Calu3 (cell line): Measurements from ENCODE around the gene NECAB2. TPM values are rescaled to one million over a fixed set of nuclear protein-coding genes. Genes with fewer than 3 reads are reported as not detected.
A peak's percentile ranks its signal among the peaks of the same experiment; 100 is the strongest.

Experiments used
- BruUV-seq: library from RNA; stranded (reverse); fragments of 400-500 nt; replicated peaks from 2 replicates; lab custom pipeline; 2021; lab: Mats Ljungman, UMichigan
- CTCF ChIA-PET: fragments of 300-600 bp; sonication (Branson Sonifier 250); formaldehyde crosslinking; loops from one replicate; lab custom pipeline; 2022; ENCODE audit warnings: antibody characterized with exemption; lab: Charles Lee
- DNase-seq: peaks from one replicate; pipeline ENCODE4 v3.0.0; 2022
- H3K27ac Mint-ChIP-seq: one replicate; pipeline ENCODE4 v1.8.0; 2022; ENCODE audit warnings: mixed read lengths; ENCODE audit not compliant: unreplicated experiment
- H3K27me3 Mint-ChIP-seq: one replicate; pipeline ENCODE4 v1.8.0; 2022; ENCODE audit warnings: mixed read lengths; ENCODE audit not compliant: unreplicated experiment
- H3K36me3 Mint-ChIP-seq: one replicate; pipeline ENCODE4 v1.8.0; 2022; ENCODE audit warnings: mild to moderate bottlenecking, moderate library complexity, mixed read lengths; ENCODE audit not compliant: insufficient read depth, unreplicated experiment
- H3K4me1 Mint-ChIP-seq: one replicate; pipeline ENCODE4 v1.8.0; 2022; ENCODE audit warnings: mild to moderate bottlenecking, low read depth, mixed read lengths; ENCODE audit not compliant: unreplicated experiment
- H3K4me3 Mint-ChIP-seq: one replicate; pipeline ENCODE4 v1.8.0; 2022; ENCODE audit warnings: mild to moderate bottlenecking, low read depth, moderate library complexity, mixed read lengths; ENCODE audit not compliant: unreplicated experiment
- H3K9me3 Mint-ChIP-seq: one replicate; pipeline ENCODE4 v1.8.0; 2022; ENCODE audit warnings: low read depth, mixed read lengths; ENCODE audit not compliant: unreplicated experiment
- intact Hi-C: fragments of 100-400 bp; cut with micrococcal nuclease; formaldehyde crosslinking; loops from one replicate; pipeline ENCODE4 v1.10.0; 2022; ENCODE audit not compliant: unreplicated experiment
- total RNA-seq: library from RNA; stranded (reverse); gene quantifications from 2 replicates; pipeline ENCODE4 v1.2.3, GENCODE V29; 2022
- TF ChIP-seq, protein P1 (sequence below): fragments of 200-600 bp; IDR thresholded peaks from one replicate; pipeline ENCODE4 v1.8.0; 2022; ENCODE audit warnings: antibody characterized with exemption; ENCODE audit not compliant: unreplicated experiment

Gene NECAB2
- total RNA-seq, 1 experiment from 2014 or later, result 0.28 TPM

DNA sequence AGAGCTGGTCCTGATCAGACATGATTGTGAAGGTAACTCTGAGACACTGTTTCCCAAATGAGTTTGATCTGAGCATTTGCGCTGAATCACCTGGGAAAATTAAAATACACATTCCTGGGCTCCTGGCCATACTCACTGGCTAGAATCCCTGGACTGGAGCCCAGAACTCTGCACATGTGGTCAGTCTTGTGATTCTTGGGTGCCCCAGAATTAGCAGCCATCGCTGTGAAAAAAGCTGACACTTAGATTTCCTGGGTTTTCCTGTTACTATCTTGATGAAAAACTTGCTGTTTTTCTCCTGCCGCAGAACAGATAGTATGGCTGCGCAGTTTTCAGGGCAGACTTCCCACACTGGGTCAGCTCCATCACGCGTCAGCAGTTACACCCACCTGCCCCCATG is 24.6 kb downstream of the NECAB2 start:
- H3K36me3 Mint-ChIP-seq, result peaks cover 11% of the 10 kb centered on the region
- no peak for DNase-seq
- intact Hi-C loops, result no loop called here
- CTCF ChIA-PET, result no interaction called here
- peaks cover 2% of the 10 kb centered on the region for H3K9me3 Mint-ChIP-seq
- no TSS peak for BruUV-seq
- H3K27me3 Mint-ChIP-seq, result peaks cover 34% of the 10 kb centered on the region
- TF ChIP-seq, protein P1, sequence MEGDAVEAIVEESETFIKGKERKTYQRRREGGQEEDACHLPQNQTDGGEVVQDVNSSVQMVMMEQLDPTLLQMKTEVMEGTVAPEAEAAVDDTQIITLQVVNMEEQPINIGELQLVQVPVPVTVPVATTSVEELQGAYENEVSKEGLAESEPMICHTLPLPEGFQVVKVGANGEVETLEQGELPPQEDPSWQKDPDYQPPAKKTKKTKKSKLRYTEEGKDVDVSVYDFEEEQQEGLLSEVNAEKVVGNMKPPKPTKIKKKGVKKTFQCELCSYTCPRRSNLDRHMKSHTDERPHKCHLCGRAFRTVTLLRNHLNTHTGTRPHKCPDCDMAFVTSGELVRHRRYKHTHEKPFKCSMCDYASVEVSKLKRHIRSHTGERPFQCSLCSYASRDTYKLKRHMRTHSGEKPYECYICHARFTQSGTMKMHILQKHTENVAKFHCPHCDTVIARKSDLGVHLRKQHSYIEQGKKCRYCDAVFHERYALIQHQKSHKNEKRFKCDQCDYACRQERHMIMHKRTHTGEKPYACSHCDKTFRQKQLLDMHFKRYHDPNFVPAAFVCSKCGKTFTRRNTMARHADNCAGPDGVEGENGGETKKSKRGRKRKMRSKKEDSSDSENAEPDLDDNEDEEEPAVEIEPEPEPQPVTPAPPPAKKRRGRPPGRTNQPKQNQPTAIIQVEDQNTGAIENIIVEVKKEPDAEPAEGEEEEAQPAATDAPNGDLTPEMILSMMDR, result no peak
- no peak overlapping the region for H3K4me3 Mint-ChIP-seq
- no peak overlapping the region for H3K27ac Mint-ChIP-seq
- peaks cover 40% of the 10 kb centered on the region for H3K4me1 Mint-ChIP-seq

DNA sequence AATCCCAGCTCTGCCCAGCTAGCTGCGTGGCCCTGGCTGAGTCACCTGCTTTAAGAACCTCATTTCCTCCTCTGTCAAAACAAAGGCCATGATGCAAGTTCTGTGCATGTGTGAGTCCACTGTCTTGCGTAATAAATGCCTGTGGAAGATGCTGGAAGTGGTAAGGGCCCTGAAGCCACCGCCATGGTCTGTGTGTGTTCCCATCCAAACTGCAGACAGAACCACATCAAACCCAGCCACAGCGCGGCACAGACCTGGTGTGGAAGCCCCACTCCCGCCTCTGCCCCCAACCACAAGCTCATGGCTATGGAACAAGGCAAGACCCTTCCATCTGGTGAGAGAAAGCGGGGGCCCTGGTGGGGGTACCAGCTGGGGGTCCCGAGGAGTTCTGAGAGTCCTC is 26.0 kb downstream of the NECAB2 start:
- peak overlapping the region; percentile 2 for H3K27ac Mint-ChIP-seq
- H3K36me3 Mint-ChIP-seq, result peaks cover 11% of the 10 kb centered on the region
- H3K4me3 Mint-ChIP-seq, result no peak overlapping the region
- DNase-seq, result peak; percentile 58
- no TSS peak for BruUV-seq
- H3K4me1 Mint-ChIP-seq, result peaks cover 30% of the 10 kb centered on the region
- CTCF ChIA-PET, result interaction anchor here (1.2 to 1.6 kb wide), 3 partner anchors 15 to 223 kb away, joined by 3 to 7 read pairs (median 3); no protein-coding TSS in a partner anchor
- TF ChIP-seq, protein P1, result no peak
- intact Hi-C loops, result no loop called here
- peaks cover 19% of the 10 kb centered on the region for H3K27me3 Mint-ChIP-seq
- H3K9me3 Mint-ChIP-seq, result peaks cover 2% of the 10 kb centered on the region

DNA sequence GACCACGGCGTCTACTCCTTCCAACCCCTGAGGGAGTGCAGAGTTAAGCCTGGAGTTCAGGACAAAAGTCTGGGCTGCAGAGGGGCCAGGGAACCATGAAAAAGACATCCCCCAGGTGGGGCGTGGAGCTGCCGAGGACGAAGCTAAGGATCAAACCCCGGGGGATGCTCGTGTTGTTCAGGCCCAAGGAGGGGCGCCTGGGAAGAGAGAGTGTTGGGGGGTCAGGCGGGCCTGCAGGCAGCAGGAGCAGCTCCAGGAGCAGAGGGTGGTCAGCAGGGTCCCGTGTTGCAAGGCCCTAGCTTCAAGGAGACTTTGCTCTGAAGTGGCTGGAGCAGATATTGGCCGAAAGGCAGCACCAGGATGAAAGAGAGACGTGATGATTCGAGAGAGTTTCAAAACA is 26.7 kb downstream of the NECAB2 start:
- H3K9me3 Mint-ChIP-seq, result peaks cover 2% of the 10 kb centered on the region
- H3K27ac Mint-ChIP-seq, result peak overlapping the region; percentile 2
- intact Hi-C loops, result no loop called here
- no TSS peak for BruUV-seq
- TF ChIP-seq, protein P1, result no peak
- CTCF ChIA-PET, result interaction anchor here (1.2 to 1.6 kb wide), 2 partner anchors 19 to 222 kb away, joined by 3 to 7 read pairs; no protein-coding TSS in a partner anchor
- peaks cover 23% of the 10 kb centered on the region for H3K4me1 Mint-ChIP-seq
- H3K36me3 Mint-ChIP-seq, result peaks cover 11% of the 10 kb centered on the region
- peaks cover 13% of the 10 kb centered on the region for H3K27me3 Mint-ChIP-seq
- no peak overlapping the region for H3K4me3 Mint-ChIP-seq
- DNase-seq, result no peak

DNA sequence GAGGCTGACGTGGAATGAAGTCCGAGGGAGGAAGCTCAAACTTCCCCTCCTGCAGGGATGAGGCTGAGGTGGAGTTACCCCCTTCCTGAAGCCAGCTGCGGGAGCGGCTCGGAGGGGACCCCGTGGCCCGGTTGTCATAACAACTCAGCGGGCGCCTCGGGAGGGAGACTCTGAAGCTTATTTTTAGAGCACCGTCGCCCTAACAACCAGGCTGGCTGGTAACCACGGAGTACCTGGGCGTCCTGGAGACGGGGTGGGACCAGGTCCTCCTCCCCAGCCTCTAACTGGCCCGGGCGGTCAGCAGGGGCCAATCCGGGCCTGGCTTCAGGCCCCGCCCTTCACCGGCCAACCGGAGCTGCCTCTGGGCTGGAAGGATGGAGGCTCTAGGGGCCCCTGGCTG is 27.7 kb downstream of the NECAB2 start:
- CTCF ChIA-PET, result interaction anchor here (0.5 kb wide), 1 partner anchor 32 kb away, joined by 6 read pairs; no protein-coding TSS in a partner anchor
- TF ChIP-seq, protein P1, result no peak
- DNase-seq, result no peak
- peaks cover 11% of the 10 kb centered on the region for H3K36me3 Mint-ChIP-seq
- H3K4me1 Mint-ChIP-seq, result peaks cover 18% of the 10 kb centered on the region
- peaks cover 2% of the 10 kb centered on the region for H3K27me3 Mint-ChIP-seq
- BruUV-seq, result no TSS peak
- H3K9me3 Mint-ChIP-seq, result peaks cover 2% of the 10 kb centered on the region
- intact Hi-C loops, result no loop called here
- H3K27ac Mint-ChIP-seq, result no peak overlapping the region
- no peak overlapping the region for H3K4me3 Mint-ChIP-seq
